Fibroblast of the aortic adventitia (primary cell): ENCODE results near the gene CROCC2. TPM values are rescaled to one million over a fixed set of nuclear protein-coding genes. Genes with fewer than 3 reads are reported as not detected.

Source experiments
- DNase-seq: peaks from one replicate; pipeline ENCODE4 v3.0.0-alpha.2; 2010; ENCODE audit warnings: low read depth
- H3K4me3 ChIP-seq: 2 replicates; pipeline ENCODE4 v1.5.1; 2011; ENCODE audit warnings: low read depth, mild to moderate bottlenecking, control low read depth, low read length, moderate library complexity
- total RNA-seq: library from RNA; depleted of rRNA; stranded (reverse); fragments of >200 nt; gene quantifications from 2 replicates; pipeline ENCODE4 v1.2.3, GENCODE V29; 2012; ENCODE audit warnings: low replicate concordance
- TF ChIP-seq, protein P1 (sequence below): IDR thresholded peaks from 2 replicates; pipeline ENCODE4 v1.5.1; 2011; ENCODE audit warnings: mild to moderate bottlenecking, low read length, control low read depth, inconsistent platforms; ENCODE audit not compliant: insufficient read depth

Gene CROCC2
- total RNA-seq, 1 donor, result under 0.01 TPM

DNA sequence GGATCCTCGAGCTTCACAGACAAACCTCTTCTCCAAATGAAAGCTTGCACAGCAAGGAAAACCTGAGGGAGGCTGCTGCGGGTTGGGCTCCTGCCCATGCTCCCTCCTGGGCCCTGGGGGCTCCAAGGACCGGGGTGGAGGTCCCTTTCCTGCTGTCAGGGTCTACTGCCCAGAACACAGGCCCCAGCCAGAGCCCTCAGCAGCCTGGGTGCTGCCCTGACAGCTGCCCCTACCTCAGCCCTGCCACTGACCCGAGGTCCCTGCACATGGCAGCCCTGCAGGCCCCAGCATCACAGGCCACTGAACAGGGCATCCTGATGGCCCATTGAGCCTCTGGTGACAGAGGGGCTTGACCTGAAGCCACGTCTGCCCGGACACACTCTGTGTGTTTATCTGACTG is 41.0 kb downstream of the CROCC2 start:
- TF ChIP-seq, protein P1, sequence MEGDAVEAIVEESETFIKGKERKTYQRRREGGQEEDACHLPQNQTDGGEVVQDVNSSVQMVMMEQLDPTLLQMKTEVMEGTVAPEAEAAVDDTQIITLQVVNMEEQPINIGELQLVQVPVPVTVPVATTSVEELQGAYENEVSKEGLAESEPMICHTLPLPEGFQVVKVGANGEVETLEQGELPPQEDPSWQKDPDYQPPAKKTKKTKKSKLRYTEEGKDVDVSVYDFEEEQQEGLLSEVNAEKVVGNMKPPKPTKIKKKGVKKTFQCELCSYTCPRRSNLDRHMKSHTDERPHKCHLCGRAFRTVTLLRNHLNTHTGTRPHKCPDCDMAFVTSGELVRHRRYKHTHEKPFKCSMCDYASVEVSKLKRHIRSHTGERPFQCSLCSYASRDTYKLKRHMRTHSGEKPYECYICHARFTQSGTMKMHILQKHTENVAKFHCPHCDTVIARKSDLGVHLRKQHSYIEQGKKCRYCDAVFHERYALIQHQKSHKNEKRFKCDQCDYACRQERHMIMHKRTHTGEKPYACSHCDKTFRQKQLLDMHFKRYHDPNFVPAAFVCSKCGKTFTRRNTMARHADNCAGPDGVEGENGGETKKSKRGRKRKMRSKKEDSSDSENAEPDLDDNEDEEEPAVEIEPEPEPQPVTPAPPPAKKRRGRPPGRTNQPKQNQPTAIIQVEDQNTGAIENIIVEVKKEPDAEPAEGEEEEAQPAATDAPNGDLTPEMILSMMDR, result no peak
- DNase-seq, result no peak
- H3K4me3 ChIP-seq, result no peak overlapping the region

DNA sequence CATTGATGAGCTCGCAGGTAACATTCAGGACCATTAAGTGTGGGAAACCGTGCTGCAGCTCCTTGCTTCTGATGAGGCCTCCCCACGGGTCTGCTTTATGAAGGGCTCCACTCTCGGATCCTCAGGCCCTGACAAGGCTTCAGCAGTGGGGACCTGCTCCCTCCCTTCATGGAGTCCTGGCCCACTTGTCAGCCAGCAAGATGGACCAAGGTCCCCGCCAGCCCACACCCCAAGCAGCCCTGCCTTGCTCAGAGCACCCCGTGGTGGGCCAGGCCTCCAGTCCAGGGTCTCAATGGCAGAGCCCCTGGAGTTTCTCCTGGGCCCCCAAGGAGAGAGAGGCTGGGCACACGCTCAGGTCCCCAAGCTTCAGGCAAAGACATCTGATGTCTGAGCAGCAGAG is 41.5 kb downstream of the CROCC2 start:
- no peak overlapping the region for H3K4me3 ChIP-seq
- TF ChIP-seq, protein P1, result no peak
- DNase-seq, result no peak

DNA sequence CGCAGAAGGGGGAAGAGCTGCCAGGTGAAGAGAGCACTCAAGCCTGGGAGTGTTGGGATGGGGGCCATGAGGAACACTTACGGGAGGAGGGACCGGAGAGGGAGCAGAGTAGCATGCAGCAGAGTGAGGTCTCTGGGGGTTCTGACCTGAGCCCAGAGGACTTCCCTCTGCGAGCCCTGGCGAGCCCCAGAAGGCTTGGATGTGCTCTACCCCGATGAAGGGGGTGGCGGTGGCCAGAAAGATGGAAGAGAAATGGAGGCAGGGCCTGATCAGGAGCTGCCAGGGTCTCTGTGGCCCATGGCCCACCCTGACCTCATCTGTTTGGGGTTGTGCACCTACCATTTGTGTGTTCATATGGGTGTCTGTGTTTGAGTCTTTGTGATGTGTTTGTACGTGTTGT is 42.0 kb downstream of the CROCC2 start:
- no peak overlapping the region for H3K4me3 ChIP-seq
- TF ChIP-seq, protein P1, result no peak
- no peak for DNase-seq

DNA sequence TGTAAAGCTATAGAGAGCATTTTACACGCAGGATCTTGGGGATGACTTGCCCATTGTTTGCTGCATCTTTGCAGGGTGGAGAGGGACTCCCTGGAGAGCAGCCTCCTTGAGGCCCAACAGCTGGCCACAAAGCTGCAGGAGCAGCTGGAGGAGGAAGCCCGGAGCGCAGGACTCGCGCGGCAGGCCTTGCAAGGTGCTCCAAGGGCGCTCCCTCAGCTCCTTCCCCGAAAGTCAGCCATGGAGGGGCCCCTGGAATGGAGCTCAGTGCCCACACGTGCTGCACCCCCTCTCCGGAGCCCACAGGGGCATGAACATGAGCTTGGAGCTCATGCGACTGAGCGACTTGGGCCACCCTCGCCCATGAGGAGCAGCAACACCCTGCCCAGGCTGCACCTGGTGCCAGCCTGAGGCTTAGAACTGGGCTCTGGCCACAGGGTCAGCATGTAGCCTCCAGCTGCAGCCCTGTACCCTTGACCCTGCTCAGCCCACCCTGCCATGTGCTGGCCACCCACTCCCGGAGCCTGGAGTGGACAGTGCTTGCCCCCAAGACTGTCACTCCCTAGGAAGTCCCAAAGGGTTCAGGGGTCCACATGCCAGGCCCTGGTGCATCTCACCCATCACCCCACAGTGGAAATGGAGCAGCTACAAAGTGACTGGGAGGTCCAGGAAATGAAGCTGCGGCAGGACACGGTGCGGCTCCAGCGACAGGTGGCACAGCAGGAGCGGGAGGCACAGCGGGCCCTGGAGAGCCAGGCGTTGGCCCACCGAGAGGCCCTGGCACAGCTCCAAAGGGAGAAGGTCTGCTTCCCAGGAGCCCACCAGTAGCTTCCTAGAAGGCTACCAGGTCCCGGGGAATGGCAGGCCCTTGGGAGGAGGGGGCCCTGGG is 43.0 kb downstream of the CROCC2 start:
- DNase-seq, result no peak
- TF ChIP-seq, protein P1, result no peak
- no peak overlapping the region for H3K4me3 ChIP-seq

DNA sequence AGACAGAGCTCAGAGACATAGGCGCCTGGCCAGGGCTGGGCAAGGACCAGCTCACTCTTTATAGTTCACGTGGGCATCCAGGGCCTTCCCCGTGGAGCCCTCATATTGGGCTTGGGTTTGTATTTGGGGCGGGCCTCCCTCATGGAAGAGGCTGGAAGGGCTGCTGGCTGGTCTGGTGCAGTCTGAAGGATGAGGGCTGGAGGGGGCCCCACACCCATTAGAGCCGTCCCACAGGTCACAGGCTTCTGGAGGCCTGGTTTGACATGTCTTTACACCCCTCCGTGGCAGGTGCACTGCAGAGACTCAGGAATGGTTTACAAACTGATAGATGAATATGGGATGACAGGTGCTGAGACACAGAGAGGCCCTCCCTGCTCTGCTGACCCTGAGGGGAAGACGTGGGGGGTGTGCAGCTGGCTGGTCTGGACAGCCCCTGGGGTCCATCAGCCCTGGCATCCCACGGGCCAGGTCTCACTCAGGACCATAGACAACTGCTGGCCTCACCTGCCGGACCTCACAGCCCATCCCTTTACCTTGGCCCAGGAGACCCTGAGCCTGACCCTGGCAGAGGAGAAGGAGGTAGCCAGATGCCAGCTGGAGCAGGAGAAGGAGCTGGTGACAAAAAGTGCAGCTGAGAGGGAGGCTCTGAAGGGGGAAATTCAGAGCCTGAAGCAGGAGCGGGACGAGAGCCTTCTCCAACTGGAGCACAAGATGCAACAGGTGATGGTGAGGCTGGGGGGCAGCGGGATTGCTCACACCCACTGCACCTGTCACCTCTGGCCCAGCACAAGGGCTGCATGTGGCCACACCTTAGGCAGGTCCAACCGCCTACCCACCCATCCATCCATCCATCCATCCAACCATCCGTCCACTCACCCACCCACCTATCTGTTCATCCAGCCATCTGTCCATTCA is 43.9 kb downstream of the CROCC2 start:
- H3K4me3 ChIP-seq, result no peak overlapping the region
- no peak for DNase-seq
- TF ChIP-seq, protein P1, result no peak

DNA sequence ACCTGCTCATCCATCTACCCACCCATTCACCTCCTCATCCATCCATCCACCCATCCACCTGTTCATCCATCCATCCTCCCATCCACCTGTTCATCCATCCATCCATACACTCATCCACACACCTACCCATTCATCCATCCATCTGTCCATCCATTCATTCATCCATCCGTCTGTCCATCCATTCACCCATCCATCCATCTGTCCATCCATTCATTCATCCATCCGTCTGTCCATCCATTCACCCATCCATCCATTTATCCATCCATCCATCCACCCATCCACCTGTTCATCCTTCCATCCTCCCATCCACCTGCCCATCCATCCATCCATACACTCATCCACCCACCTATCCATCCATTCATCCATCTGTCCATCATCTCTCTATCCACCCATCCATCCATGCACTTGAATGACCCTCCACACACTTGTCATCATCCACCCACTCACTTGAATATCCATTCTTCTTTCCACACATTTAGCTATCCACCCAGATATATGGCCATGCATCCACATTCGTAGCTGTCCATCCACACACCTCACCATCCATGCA is 45.0 kb downstream of the CROCC2 start:
- TF ChIP-seq, protein P1, result no peak
- no peak overlapping the region for H3K4me3 ChIP-seq
- no peak for DNase-seq
